ENCODE data around the gene RNF168.

DNA sequence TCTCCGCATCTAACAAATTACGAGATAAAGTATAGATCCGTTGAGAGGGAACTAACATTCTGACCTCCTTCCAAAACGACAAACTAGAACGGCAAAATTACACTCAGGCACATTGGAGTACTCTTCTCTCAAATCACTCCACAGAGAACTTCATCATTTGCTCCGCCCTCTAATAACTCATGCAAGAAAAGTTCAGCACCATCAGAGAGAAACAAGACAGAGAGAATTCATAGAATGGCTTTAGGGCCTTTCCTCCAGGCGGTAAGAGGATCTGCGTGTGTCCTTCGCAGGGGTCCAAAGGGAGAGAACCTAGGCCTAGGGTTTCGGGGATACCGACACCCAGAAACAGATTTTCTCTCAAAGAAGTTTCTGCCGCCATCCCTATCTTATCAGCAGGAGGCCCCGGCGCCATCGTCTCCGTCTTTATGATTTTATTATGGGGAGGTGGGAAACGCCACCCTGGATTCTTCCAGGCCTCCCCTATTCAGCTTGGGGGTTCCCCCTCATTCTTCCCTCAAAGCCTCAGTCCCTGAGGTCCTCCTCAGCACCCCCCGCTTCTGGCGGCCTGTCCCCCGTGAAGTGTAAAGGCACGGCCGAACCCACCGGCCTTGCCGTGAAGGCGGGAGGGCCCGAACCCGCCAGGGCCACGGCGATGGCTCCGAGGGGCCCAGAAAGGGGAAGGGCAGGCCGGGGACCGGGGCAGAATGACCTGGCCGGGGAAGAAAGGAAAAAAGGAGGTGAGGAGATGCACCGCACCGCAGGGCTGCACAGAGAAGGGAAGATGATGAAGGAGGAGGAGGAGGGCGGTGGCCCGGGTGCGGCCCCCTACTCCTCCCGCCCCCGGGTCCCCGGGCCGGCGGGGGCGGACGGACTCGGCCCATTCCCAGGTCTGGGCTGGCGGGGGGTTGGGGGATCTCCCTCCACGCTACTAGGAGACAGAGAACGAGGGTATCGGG is 72.1 kb downstream of the RNF168 start:
- TF ChIP-seq, protein P1, sequence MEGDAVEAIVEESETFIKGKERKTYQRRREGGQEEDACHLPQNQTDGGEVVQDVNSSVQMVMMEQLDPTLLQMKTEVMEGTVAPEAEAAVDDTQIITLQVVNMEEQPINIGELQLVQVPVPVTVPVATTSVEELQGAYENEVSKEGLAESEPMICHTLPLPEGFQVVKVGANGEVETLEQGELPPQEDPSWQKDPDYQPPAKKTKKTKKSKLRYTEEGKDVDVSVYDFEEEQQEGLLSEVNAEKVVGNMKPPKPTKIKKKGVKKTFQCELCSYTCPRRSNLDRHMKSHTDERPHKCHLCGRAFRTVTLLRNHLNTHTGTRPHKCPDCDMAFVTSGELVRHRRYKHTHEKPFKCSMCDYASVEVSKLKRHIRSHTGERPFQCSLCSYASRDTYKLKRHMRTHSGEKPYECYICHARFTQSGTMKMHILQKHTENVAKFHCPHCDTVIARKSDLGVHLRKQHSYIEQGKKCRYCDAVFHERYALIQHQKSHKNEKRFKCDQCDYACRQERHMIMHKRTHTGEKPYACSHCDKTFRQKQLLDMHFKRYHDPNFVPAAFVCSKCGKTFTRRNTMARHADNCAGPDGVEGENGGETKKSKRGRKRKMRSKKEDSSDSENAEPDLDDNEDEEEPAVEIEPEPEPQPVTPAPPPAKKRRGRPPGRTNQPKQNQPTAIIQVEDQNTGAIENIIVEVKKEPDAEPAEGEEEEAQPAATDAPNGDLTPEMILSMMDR (IDR thresholded peaks at IDR 0.05) = no peak
- no peak for TF ChIP-seq EZH2 (IDR thresholded peaks at IDR 0.05; ENCODE audit: borderline replicate concordance, insufficient read depth, low read depth, low read length, poor library complexity, severe bottlenecking)

Measured in B cell (primary cell).